ENCODE results near the gene MEG3. TPM values are rescaled to one million over a fixed set of nuclear protein-coding genes. Genes with fewer than 3 reads are reported as not detected.

MEG3 gene
- total and polyA plus RNA-seq, 2 donors (not counting 3 experiments of a cell fraction or from before 2014, with no cell fraction given): 378 to 508 TPM

- Histone ChIP-seq H3K79me2 (ENCODE audit: control insufficient read depth, insufficient read depth, low read length) (no peaks in the 10 kb centered on the region), H3K9me3 (replicated peaks; ENCODE audit: control insufficient read depth, insufficient read depth, low read length) (no peaks in the 10 kb centered on the region), H3K4me1 (ENCODE audit: control insufficient read depth, extremely low read depth, insufficient read depth, low read length) (no peaks in the 10 kb centered on the region), H3K27me3 (ENCODE audit: control insufficient read depth in 2 of 2, insufficient read depth in 2 of 2, low read length in 2 of 2) (no peaks in the 10 kb centered on the region), H4K20me1 (replicated peaks; ENCODE audit: control insufficient read depth, extremely low read depth, insufficient read depth, low read length) (no peaks in the 10 kb centered on the region), H3K9ac (replicated peaks; ENCODE audit: extremely low read depth, insufficient read depth, low read length) (no peak overlapping the region), H3K4me3 (replicated peaks in 1 of 3; ENCODE audit: insufficient read depth in 1 of 3, low read depth in 1 of 3, low read length in 3 of 3) (no peak overlapping the region), H3K4me2 (ENCODE audit: insufficient read depth, low read length) (no peak overlapping the region), H3K27ac (ENCODE audit: insufficient read depth, low read depth, low read length) (no peak overlapping the region), H3K36me3 (ENCODE audit: control insufficient read depth in 2 of 2, extremely low read depth in 1 of 2, insufficient read depth in 2 of 2, low read length in 2 of 2) (peaks cover 0 to 10% of the 10 kb centered on the region in 2 experiments), H3K9me1 (replicated peaks; ENCODE audit: control insufficient read depth, extremely low read depth, insufficient read depth, low read length) (no peaks in the 10 kb centered on the region), H2AFZ (ENCODE audit: low read depth, low read length) (no peak overlapping the region)
- DNase-seq (ENCODE audit: low read depth, low spot score) (no peak), FAIRE-seq (no peak)
- no peak for TF ChIP-seq JUN (IDR thresholded peaks at IDR 0.05; ENCODE audit: borderline replicate concordance, insufficient read depth, insufficient read length, low read depth)
- no TSS peak for BruUV-seq (replicated peaks)
- intact Hi-C loops (cut with micrococcal nuclease) (no loop called here), dilution Hi-C loops (cut with MboI; ENCODE audit: extremely low pct_ligation_motif_present, low sequenced_read_pairs) (no loop called here)
- ChIA-PET CTCF (no interaction called here), POLR2A (no interaction called here)
These were observed 49.2 kb downstream of the MEG3 start for GRCh38 chr14:100875126-100875525.

- POLR2A ChIA-PET: no interaction called here
- no peak overlapping the region for H2AFZ ChIP-seq (ENCODE audit: low read depth, low read length)
- FAIRE-seq: no peak
- H3K4me3 ChIP-seq (replicated peaks in 1 of 3; ENCODE audit: insufficient read depth in 1 of 3, low read depth in 1 of 3, low read length in 3 of 3): no peak overlapping the region
- no peaks in the 10 kb centered on the region for H3K9me1 ChIP-seq (replicated peaks; ENCODE audit: control insufficient read depth, extremely low read depth, insufficient read depth, low read length)
- BruUV-seq (replicated peaks): no TSS peak
- H3K36me3 ChIP-seq (ENCODE audit: control insufficient read depth in 2 of 2, extremely low read depth in 1 of 2, insufficient read depth in 2 of 2, low read length in 2 of 2): peaks cover 0 to 12% of the 10 kb centered on the region in 2 experiments
- intact Hi-C loops (cut with micrococcal nuclease): no loop called here
- no peak for DNase-seq (ENCODE audit: low read depth, low spot score)
- dilution Hi-C loops (cut with MboI; ENCODE audit: extremely low pct_ligation_motif_present, low sequenced_read_pairs): no loop called here
- CTCF ChIA-PET: no interaction called here
- no peaks in the 10 kb centered on the region for H3K27me3 ChIP-seq (ENCODE audit: control insufficient read depth in 2 of 2, insufficient read depth in 2 of 2, low read length in 2 of 2)
- no peaks in the 10 kb centered on the region for H3K79me2 ChIP-seq (ENCODE audit: control insufficient read depth, insufficient read depth, low read length)
- no peak for TF ChIP-seq POLR2A (IDR thresholded peaks at IDR 0.05; ENCODE audit: low read depth, low read length)
- no peak for TF ChIP-seq GATA2 (IDR thresholded peaks at IDR 0.05; ENCODE audit: insufficient read depth, insufficient read length, low read depth, low read length)
- no peak for TF ChIP-seq FOS (IDR thresholded peaks at IDR 0.05; ENCODE audit: borderline replicate concordance, insufficient read depth, low read length)
- TF ChIP-seq EZH2 (IDR thresholded peaks at IDR 0.05; ENCODE audit: borderline replicate concordance, low read depth, low read length, severe bottlenecking): no peak
- TF ChIP-seq CTCF (IDR thresholded peaks at IDR 0.05; ENCODE audit: extremely low read depth in 1 of 2, insufficient read depth in 1 of 2, low read depth in 1 of 2, low read length in 2 of 2): no peak
- TF ChIP-seq MYC (IDR thresholded peaks at IDR 0.05; ENCODE audit: low read depth, low read length): no peak
- TF ChIP-seq POLR2AphosphoS5 (IDR thresholded peaks at IDR 0.05; ENCODE audit: insufficient read depth, low read depth, low read length): no peak
- H3K9ac ChIP-seq (replicated peaks; ENCODE audit: extremely low read depth, insufficient read depth, low read length): no peak overlapping the region
- H3K9me3 ChIP-seq (replicated peaks; ENCODE audit: control insufficient read depth, insufficient read depth, low read length): no peaks in the 10 kb centered on the region
- H3K27ac ChIP-seq (ENCODE audit: insufficient read depth, low read depth, low read length): no peak overlapping the region
- H3K4me1 ChIP-seq (ENCODE audit: control insufficient read depth, extremely low read depth, insufficient read depth, low read length): no peaks in the 10 kb centered on the region
- H3K4me2 ChIP-seq (ENCODE audit: insufficient read depth, low read length): no peak overlapping the region
- no peaks in the 10 kb centered on the region for H4K20me1 ChIP-seq (replicated peaks; ENCODE audit: control insufficient read depth, extremely low read depth, insufficient read depth, low read length)
These were observed 50.1 kb downstream of the MEG3 start for GRCh38 chr14:100875861-100876590.
